Sigmoid colon (tissue), 4 donors: Measurements from ENCODE around the gene NRP1.

ENCODE experiments used
- CTCF ChIP-seq, 4 experiments: fragments of 450-650 bp in 3 of 4; fragments of 200-600 bp in 1 of 4; IDR thresholded peaks; one replicate each; pipeline ENCODE4 v1.5.1; 2016 to 2019; ENCODE audit warnings: antibody characterized with exemption in 4 of 4, mild to moderate bottlenecking in 3 of 4, moderate library complexity in 2 of 4
- POLR2A ChIP-seq, 2 donors: fragments of 450-650 bp; IDR thresholded peaks; one replicate each; pipeline ENCODE4 v1.6.1; 2016; ENCODE audit warnings: antibody characterized with exemption in 2 of 2, mild to moderate bottlenecking in 2 of 2, moderate library complexity in 2 of 2
- POLR2AphosphoS5 ChIP-seq, 4 donors: sonication (generic); formaldehyde crosslinking; IDR thresholded peaks; one replicate each; pipeline ENCODE4 v1.6.1; 2017; ENCODE audit warnings: antibody characterized with exemption in 4 of 4

GRCh38 chr10:33276282-33276923 lies 58.1 kb downstream of the NRP1 start:
- TF ChIP-seq POLR2AphosphoS5 (IDR thresholded peaks at IDR 0.05) (no peak), POLR2A (IDR thresholded peaks at IDR 0.05) (no peak), CTCF (IDR thresholded peaks at IDR 0.05) (no peak)
